Heart right ventricle (tissue), 16 donors: Measurements from ENCODE around the gene KISS1R. TPM values are rescaled to one million over a fixed set of nuclear protein-coding genes. Genes with fewer than 3 reads are reported as not detected.
A peak's percentile ranks its signal among the peaks of the same experiment; 100 is the strongest.

Source experiments
- ATAC-seq, 8 donors: fragments of 200-7000 bp; cut with Tn5 transposase; one replicate each; pipeline ENCODE4 v1.9.1; 2020; ENCODE audit warnings: mild to moderate bottlenecking in 8 of 8, moderate library complexity in 8 of 8, moderate number of reproducible peaks in 1 of 8
- DNase-seq, 2 donors: peaks; one replicate each; pipeline ENCODE4 v3.0.0-alpha.2; 2020
- H3K27ac ChIP-seq, 10 donors: fragments of 200-600 bp; sonication (generic) in 2 of 10; one replicate each; pipeline versions ENCODE4 v1.5.0 to v1.8.0; 2020 to 2022; ENCODE audit warnings: mild to moderate bottlenecking in 3 of 10
- H3K27me3 ChIP-seq, 7 donors: fragments of 200-600 bp; one replicate each; pipeline ENCODE4 v1.8.0; 2021 to 2022; ENCODE audit warnings: mild to moderate bottlenecking in 2 of 7
- H3K36me3 ChIP-seq, 9 donors: fragments of 200-600 bp; sonication (generic) in 1 of 9; one replicate each; pipeline versions ENCODE4 v1.5.0 to v1.8.0; 2020 to 2022; ENCODE audit warnings: mild to moderate bottlenecking in 2 of 9
- H3K4me1 ChIP-seq, 9 donors: fragments of 200-600 bp; sonication (generic) in 1 of 9; one replicate each; pipeline versions ENCODE4 v1.5.0 to v1.8.0; 2020 to 2022; ENCODE audit warnings: mild to moderate bottlenecking in 4 of 9
- H3K4me3 ChIP-seq, 10 donors: fragments of 200-600 bp; sonication (generic) in 2 of 10; one replicate each; pipeline versions ENCODE4 v1.5.0 to v1.8.0; 2020 to 2022; ENCODE audit warnings: mild to moderate bottlenecking in 7 of 10, moderate library complexity in 2 of 10
- H3K9me3 ChIP-seq, 11 donors: fragments of 200-600 bp in 10 of 11; sonication (generic) in 2 of 11; one replicate each; pipeline versions ENCODE4 v1.5.0 to v1.8.0; 2013 to 2022; ENCODE audit warnings: mild to moderate bottlenecking in 2 of 11, control low read depth in 1 of 11, moderate library complexity in 1 of 11
- WGBS, 2 donors: extraction: QIAGEN DNeasy Blood & Tissue Kit; methylation state at CpG; one replicate each; pipeline ENCODE4 v1.1.7; 2013; ENCODE audit warnings: inconsistent platforms in 1 of 2; 5-methylcytosine and 5-hydroxymethylcytosine counted together
- intact Hi-C, 10 donors: fragments of 100-400 bp; cut with DNase I; formaldehyde crosslinking; loops; one replicate each; pipeline versions ENCODE4 v1.11.1 to v1.14.2; 2022
- long read RNA-seq, 3 donors: library from polyadenylated mRNA; unstranded; transcript quantifications; one replicate each; pipeline ENCODE4 v2.0.0, GENCODE V29; 2020 to 2021
- polyA plus RNA-seq, 2 donors: library from polyadenylated mRNA; stranded (reverse); fragments of 200-250 nt; gene quantifications; one replicate each; pipeline ENCODE4 v1.2.3, GENCODE V29; 2013
- total RNA-seq, 10 donors: library from RNA; stranded (reverse); fragmentation: NEBNext Ultra II Directional in 3 of 10; extraction: Animal tissue kit (Norgen Biotek cat#: 25700) in 3 of 10; gene quantifications; one replicate each; pipeline versions ENCODE4 v1.2.1 to v1.2.4, GENCODE V29; 2021 to 2023
- TF ChIP-seq, protein P1 (sequence below), 9 donors: fragments of 200-600 bp; sonication (generic) in 2 of 9; IDR thresholded peaks; one replicate each; pipeline versions ENCODE4 v1.5.0 to v1.8.0; 2021 to 2022; ENCODE audit warnings: antibody characterized with exemption in 9 of 9, mild to moderate bottlenecking in 5 of 9, moderate library complexity in 1 of 9
- donor health status: Arrhythmogenic right ventricular cardiomyopathy.
- donor health status: ischemic (EF 13 %, LVEDD 7.1; RV severe dilation, severe dysfunction).
- donor health status: healthy with polysubstance abuse.
- donor health status: DM: no; HTN: yes; CAD: no.
- donor health status: DM: no; HTN: no; CAD: no.
- donor health status: ischemic (EF 25% LVEDD 6.9; RV normal size, moderate dysfunction).
- donor health status: ischemic (EF 25% LVEDD 5.7; RV mildly dilated, moderate dysfunction).
- donor health status: healthy.
- donor health status: DM: yes; HTN: yes; CAD: no.
- donor health status: Ischemic cardiomyopathy.
- donor health status: ischemic (EF 35%, LVEDD 5.7; RV mildly dilated, moderate dysfunction).
- donor health status: nonischemic (EF 11% LVEDD 7.7; RV severe dilation, severe dysfunction).
- donor health status: DM: yes; HTN: yes; CAD: no.
- donor health status: PGD.
- donor health status: ischemic (EF 29% LVEDD 5.4; RV normal size, mild dysfunction).
- donor health status: nonischemic (EF 23%, LVEDD 6.1; RV moderate dilation, normal function).

Gene KISS1R
- total RNA-seq (not detected), polyA plus RNA-seq (not detected)
- long read RNA-seq, donor 1, result 0 reads
- long read RNA-seq, donor 2, result 0 reads
- long read RNA-seq, donor 3, result 0 reads

DNA sequence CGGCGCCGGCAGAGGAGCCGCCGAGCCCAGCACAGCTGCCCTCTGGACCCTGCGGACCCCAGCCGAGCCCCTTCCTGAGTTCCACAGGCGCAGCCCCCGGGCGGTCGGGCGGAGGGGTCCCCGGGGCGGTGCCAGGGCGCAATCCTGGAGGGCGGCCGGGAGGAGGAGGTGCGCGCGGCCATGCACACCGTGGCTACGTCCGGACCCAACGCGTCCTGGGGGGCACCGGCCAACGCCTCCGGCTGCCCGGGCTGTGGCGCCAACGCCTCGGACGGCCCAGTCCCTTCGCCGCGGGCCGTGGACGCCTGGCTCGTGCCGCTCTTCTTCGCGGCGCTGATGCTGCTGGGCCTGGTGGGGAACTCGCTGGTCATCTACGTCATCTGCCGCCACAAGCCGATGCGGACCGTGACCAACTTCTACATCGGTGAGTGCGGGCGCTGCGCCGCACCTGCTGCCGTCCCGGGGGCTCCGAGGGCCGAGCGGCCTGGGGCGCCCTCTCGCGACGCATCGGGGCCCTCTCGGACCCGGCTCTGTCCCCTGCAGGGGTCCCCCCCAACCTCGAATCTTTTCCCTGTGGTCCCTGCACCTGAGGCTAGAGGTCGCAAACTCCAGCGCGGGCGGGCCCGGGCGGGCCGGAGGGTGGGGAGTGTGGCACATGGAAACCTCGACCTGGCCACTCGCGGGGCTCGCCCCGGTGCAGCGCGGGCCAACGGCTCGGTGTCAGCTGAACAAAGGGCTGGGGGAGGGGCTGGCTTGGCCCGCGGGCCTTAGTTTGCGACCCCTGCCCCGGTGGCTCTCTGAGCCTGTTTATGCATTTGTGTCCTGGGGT, at the start of gene KISS1R:
TSS of gene KISS1R (plus strand) at position 11 of the 829 bp plus-strand sequence. CDS start at position 181, 170 bp downstream.
- H3K27ac ChIP-seq, result no peak within 1 kb of the TSS
- TF ChIP-seq, protein P1, sequence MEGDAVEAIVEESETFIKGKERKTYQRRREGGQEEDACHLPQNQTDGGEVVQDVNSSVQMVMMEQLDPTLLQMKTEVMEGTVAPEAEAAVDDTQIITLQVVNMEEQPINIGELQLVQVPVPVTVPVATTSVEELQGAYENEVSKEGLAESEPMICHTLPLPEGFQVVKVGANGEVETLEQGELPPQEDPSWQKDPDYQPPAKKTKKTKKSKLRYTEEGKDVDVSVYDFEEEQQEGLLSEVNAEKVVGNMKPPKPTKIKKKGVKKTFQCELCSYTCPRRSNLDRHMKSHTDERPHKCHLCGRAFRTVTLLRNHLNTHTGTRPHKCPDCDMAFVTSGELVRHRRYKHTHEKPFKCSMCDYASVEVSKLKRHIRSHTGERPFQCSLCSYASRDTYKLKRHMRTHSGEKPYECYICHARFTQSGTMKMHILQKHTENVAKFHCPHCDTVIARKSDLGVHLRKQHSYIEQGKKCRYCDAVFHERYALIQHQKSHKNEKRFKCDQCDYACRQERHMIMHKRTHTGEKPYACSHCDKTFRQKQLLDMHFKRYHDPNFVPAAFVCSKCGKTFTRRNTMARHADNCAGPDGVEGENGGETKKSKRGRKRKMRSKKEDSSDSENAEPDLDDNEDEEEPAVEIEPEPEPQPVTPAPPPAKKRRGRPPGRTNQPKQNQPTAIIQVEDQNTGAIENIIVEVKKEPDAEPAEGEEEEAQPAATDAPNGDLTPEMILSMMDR (IDR thresholded peaks at IDR 0.05), result peak in 7 of 9 donors; percentile 19 to 63 (median 56)
- no peak for DNase-seq
- WGBS, 2 donors, result 1% methylated on average over 86 to 87 of the region's 87 CpGs
- intact Hi-C loops, result loop anchor here in 5 of 10 donors (5.0 kb wide), 4 partner anchors 55 to 150 kb away; partner anchors contain the start of gene CFD (in 1 of the 5)
- H3K4me1 ChIP-seq, result peaks cover 13 to 58% (median 38%) of the 10 kb centered on the region in 9 donors
- H3K27me3 ChIP-seq, result peaks cover 30 to 57% (median 55%) of the 10 kb centered on the region in 7 donors
- peak within 1 kb of the TSS in 9 of 10 donors; percentile 3 to 48 (median 37) for H3K4me3 ChIP-seq
- no peaks in the 10 kb centered on the region for H3K9me3 ChIP-seq
- no peak for ATAC-seq
- no peaks in the 10 kb centered on the region for H3K36me3 ChIP-seq

DNA sequence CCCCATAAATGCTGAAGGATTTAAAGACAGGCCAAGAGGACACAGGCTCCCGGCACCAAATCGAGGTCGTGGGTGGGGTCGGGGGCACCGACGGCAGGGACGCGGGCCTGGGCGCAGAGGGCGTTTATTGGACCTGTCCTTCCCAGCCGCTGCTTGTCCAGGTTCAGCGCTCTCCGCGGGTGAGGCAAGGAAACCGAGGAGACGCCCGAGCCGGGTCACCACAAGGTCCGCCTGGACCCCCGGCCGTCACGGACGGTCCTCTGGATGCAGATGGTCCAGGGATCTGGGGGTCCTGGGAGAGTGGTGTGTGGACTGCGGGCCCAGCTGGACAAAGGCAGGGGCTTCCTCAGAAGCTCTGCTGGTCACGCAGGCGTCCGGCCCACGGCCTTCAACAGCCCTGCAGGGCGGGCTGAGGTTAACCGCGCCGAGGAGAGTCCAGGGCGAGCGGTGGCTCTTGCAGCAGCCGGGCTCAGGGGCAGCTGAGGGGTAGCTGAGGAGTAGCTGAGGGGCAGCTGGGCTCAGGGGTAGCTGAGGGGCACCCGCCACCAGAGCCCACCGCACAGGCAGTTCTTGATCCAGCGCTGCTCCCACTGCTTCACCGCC, 49.2 kb upstream of the KISS1R start:
- peaks cover 0 to 45% (median 8%) of the 10 kb centered on the region in 9 donors for H3K4me1 ChIP-seq
- peaks cover 0 to 9% (median 0%) of the 10 kb centered on the region in 7 donors for H3K27me3 ChIP-seq
- H3K4me3 ChIP-seq, result no peak overlapping the region
- ATAC-seq (no peak), DNase-seq (no peak)
- peak overlapping the region in 3 of 10 donors; percentile 5 to 61 (median 29) for H3K27ac ChIP-seq
- TF ChIP-seq, protein P1 (IDR thresholded peaks at IDR 0.05), result no peak
- peaks cover 0 to 45% (median 12%) of the 10 kb centered on the region in 9 donors for H3K36me3 ChIP-seq
- no peaks in the 10 kb centered on the region for H3K9me3 ChIP-seq
- WGBS, 2 donors, result 92 to 94% methylated on average over 39 of the region's 39 CpGs
- intact Hi-C loops, result loop anchor here in 3 of 10 donors (10.0 kb wide), 3 partner anchors 93 to 117 kb away; partner anchors contain the start of gene WDR18 (in 1 of the 3)

DNA sequence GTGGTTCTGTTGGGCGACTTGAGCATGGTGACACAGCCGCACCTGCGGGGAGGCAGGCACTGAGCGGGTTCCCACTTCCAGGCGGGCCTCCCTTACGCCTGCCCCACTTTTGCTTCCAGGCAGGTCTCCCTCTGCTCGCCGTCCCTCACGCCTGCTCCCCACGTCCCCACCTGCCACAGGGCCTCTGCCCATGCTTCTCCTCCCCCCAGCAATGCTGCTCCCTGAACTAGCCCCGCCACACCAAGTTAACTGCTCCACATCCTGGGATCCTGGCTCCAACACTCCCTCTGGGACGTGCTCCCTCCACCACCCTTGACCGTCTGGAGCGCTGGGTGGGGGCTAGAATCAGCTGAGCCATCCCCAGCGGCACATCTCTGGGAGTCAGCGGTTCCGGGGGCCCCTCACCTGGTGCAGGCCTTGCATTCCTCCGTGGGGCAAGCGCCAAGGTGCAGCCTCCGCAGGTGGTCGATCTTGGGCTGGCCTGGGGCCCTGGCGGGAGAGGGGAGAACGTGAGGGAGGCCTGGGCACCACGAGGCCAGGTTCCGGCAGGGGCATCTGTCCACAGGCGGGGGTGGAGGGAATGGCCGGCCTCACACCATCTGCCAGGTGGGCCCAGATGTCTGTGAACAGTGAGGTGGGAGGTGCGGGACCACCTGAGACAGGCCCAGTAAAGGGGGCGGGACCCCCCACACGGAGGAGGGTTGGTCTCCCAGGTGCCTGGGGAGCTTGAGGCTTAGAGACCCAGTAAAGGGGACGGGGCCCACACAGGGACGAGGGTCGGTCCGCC, 48.5 kb upstream of the KISS1R start:
- peaks cover 0 to 49% (median 13%) of the 10 kb centered on the region in 9 donors for H3K36me3 ChIP-seq
- no peak overlapping the region for H3K4me3 ChIP-seq
- ATAC-seq, result peak in 1 of 8 donors; percentile 1
- H3K27me3 ChIP-seq, result peaks cover 0 to 4% (median 0%) of the 10 kb centered on the region in 7 donors
- intact Hi-C loops, result loop anchor here in 3 of 10 donors (10.0 kb wide), 3 partner anchors 94 to 116 kb away; partner anchors contain the start of gene WDR18 (in 1 of the 3)
- peaks cover 0 to 45% (median 8%) of the 10 kb centered on the region in 9 donors for H3K4me1 ChIP-seq
- H3K27ac ChIP-seq, result peak overlapping the region in 6 of 10 donors; percentile 37 to 81 (median 62)
- H3K9me3 ChIP-seq, result no peaks in the 10 kb centered on the region
- WGBS, 2 donors, result 91 to 94% methylated on average over 34 of the region's 34 CpGs
- no peak for DNase-seq
- TF ChIP-seq, protein P1 (IDR thresholded peaks at IDR 0.05), result no peak
